HFFc6 (cell line): Measurements from ENCODE around the gene HAUS7. TPM values are rescaled to one million over a fixed set of nuclear protein-coding genes. Genes with fewer than 3 reads are reported as not detected.
"Not testable (repeated sequence)": the region's sequence is repeated elsewhere in the genome, so short reads cannot be mapped to it uniquely, and the experiment has no call there.

Experiments
- DNase-seq: peaks from one replicate; pipeline ENCODE4 v3.0.0-alpha.2; 2018
- H3K27ac Mint-ChIP-seq: 2 replicates; pipeline ENCODE4 v1.8.0; 2020; ENCODE audit warnings: mild to moderate bottlenecking, mixed read lengths
- H3K27me3 Mint-ChIP-seq: 2 replicates; pipeline ENCODE4 v1.8.0; 2021; ENCODE audit warnings: mild to moderate bottlenecking, moderate library complexity, mixed read lengths; ENCODE audit not compliant: insufficient read depth
- H3K36me3 Mint-ChIP-seq: 2 replicates; pipeline ENCODE4 v1.8.0; 2021; ENCODE audit warnings: low read depth, mixed read lengths
- H3K4me1 Mint-ChIP-seq: 2 replicates; pipeline ENCODE4 v1.8.0; 2020; ENCODE audit warnings: low read depth, mixed read lengths
- H3K4me3 Mint-ChIP-seq: 2 replicates; pipeline ENCODE4 v1.8.0; 2020; ENCODE audit warnings: mild to moderate bottlenecking, moderate library complexity, mixed read lengths
- H3K9me3 Mint-ChIP-seq: 2 replicates; pipeline ENCODE4 v1.8.0; 2020; ENCODE audit warnings: mild to moderate bottlenecking, mixed read lengths
- CTCF ChIP-seq: fragments of 200-600 bp; sonication (generic); IDR thresholded peaks from 2 replicates; pipeline ENCODE4 v1.5.0; 2021; ENCODE audit warnings: antibody characterized with exemption, mild to moderate bottlenecking
- total RNA-seq, 6 experiments: library from RNA; stranded (reverse); fragmentation: NEBNext Ultra II Directional; extraction: Animal tissue kit (Norgen Biotek cat#: 25700); gene quantifications; 2 replicates in 1 of 6; 3 replicates in 5 of 6; pipeline ENCODE4 v1.2.3, GENCODE V29; 2021

Gene HAUS7
- total RNA-seq, 6 experiments from 2014 or later = 20.3 to 32.0 (median 28.2) TPM

- Mint-ChIP-seq H3K36me3 (no peaks in the 10 kb centered on the region), H3K27me3 (peaks cover 24% of the 10 kb centered on the region), H3K9me3 (no peaks in the 10 kb centered on the region), H3K4me1 (no peaks in the 10 kb centered on the region), H3K27ac (no peak overlapping the region), H3K4me3 (no peak overlapping the region)
- DNase-seq = no peak
- TF ChIP-seq CTCF = no peak
Measured at GRCh38 chrX:153406011-153406410, 64.4 kb downstream of the HAUS7 start.

DNA sequence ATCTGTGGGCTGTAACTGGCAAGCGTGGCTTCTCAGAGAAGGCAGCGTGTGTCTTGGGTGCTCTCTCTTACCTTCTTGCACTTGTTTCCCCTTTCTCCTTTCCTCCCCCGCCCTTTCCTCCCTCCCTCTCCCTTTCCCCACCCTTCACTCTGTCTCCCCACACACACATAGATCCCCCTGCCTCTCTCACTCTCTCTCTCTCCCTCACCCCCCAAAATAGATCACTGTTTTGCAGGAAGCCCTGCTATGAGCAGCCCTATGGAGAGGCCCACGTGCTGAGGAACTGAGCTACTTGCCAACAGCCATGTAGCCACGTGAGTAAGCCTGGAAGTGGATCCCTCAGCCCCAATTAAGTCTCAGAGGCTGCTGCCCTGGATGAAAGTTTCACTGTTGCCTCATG, 65.0 kb downstream of the HAUS7 start:
- Mint-ChIP-seq H3K9me3 (no peaks in the 10 kb centered on the region), H3K4me3 (no peak overlapping the region), H3K27me3 (peaks cover 22% of the 10 kb centered on the region), H3K36me3 (no peaks in the 10 kb centered on the region), H3K27ac (no peak overlapping the region), H3K4me1 (no peaks in the 10 kb centered on the region)
- no peak for DNase-seq
- TF ChIP-seq CTCF = no peak

- not testable (repeated sequence) for H3K4me1 Mint-ChIP-seq, H3K9me3 Mint-ChIP-seq, DNase-seq, H3K36me3 Mint-ChIP-seq, H3K27ac Mint-ChIP-seq, H3K4me3 Mint-ChIP-seq
- peaks cover 20% of the 10 kb centered on the region for H3K27me3 Mint-ChIP-seq
Measured at GRCh38 chrX:153404333-153404732, 66.0 kb downstream of the HAUS7 start.

DNA sequence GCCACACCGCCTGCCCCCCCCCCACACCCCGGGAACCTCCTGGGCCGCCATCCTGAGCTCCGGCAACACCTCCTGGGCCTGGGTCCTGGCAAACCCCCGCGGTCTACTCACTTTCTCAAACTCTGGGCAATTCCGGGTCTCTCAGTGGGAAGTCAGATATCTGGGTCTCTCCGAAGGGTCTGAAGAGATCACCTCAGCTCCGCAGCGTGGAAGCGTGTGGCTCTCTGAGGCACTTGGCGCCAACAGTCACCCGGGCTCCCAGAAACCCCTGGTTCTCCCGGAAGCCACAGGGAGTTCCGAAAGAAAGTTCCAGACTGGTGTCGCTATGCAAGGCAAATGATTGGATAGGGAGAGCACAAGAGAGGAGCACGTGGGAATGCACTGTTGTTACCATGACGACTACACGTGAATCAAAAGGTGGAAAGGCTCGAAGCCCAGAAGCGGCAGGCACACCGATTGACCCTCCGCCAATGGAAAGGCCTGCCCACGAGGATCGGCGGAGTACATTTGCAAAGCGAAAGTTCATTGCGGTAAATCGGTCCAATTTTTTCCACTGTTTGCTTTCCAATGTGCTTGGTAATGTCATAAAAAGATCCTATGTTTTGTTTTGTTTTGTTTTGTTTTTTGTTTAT, 69.1 kb downstream of the HAUS7 start, which contains the start of gene PNMA6E:
PNMA6E (minus strand) TSS at position 218 of the 632 bp plus-strand sequence. CDS start 2,501 bp downstream, outside the sequence.
- Mint-ChIP-seq H3K4me1 (no peaks in the 10 kb centered on the region), H3K27me3 (peaks cover 16% of the 10 kb centered on the region), H3K27ac (no peak within 1 kb of the TSS), H3K9me3 (no peaks in the 10 kb centered on the region), H3K36me3 (no peaks in the 10 kb centered on the region), H3K4me3 (no peak within 1 kb of the TSS)
- DNase-seq = no peak
- no peak for TF ChIP-seq CTCF

GRCh38 chrX:153400146-153401132, 69.9 kb downstream of the HAUS7 start:
- H3K4me1 Mint-ChIP-seq = no peaks in the 10 kb centered on the region
- H3K9me3 Mint-ChIP-seq = no peaks in the 10 kb centered on the region
- no peak overlapping the region for H3K27ac Mint-ChIP-seq
- no peaks in the 10 kb centered on the region for H3K36me3 Mint-ChIP-seq
- TF ChIP-seq CTCF = peak; percentile 69
- no peak for DNase-seq
- H3K4me3 Mint-ChIP-seq = no peak overlapping the region
- H3K27me3 Mint-ChIP-seq = peaks cover 14% of the 10 kb centered on the region
